Measurements from ENCODE around the gene TSSC4. TPM values are rescaled to one million over a fixed set of nuclear protein-coding genes. Genes with fewer than 3 reads are reported as not detected.
A peak's percentile ranks its signal among the peaks of the same experiment; 100 is the strongest.

The TSSC4 gene
- total RNA-seq, 2 donors from 2014 or later = 31.8 to 38.7 TPM

DNA sequence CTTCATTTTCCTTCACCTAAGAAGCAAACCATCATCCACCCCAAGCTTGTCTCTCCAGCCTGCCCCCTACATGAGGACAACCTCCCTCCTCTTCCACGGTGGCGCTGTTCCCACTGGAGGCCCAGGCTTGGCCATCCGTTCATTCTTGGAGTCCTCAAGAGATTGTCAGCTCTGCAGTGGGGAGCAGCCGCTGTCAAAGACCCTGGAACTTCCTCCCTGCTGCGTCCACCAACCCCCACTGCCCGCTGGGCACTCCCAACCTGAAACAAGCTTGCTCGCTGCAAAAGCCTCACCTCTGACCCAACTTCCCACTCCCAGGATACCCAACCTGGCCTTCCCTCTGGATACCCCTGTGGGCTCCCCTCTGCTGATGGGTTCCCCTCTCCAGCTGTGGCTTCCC lies 33.8 kb upstream of the TSSC4 start:
- ATAC-seq (no peak), DNase-seq (ENCODE audit: low spot score in 2 of 2) (no peak)
- H3K27ac Mint-ChIP-seq = peak overlapping the region in 1 of 2 donors; percentile 26
- no peaks in the 10 kb centered on the region for H3K9me3 Mint-ChIP-seq
- H3K36me3 Mint-ChIP-seq = no peaks in the 10 kb centered on the region

- ATAC-seq (no peak), DNase-seq (ENCODE audit: low spot score in 2 of 2) (no peak)
- H3K27ac Mint-ChIP-seq = no peak overlapping the region
- H3K9me3 Mint-ChIP-seq = no peaks in the 10 kb centered on the region
- no peaks in the 10 kb centered on the region for H3K36me3 Mint-ChIP-seq
These were observed 33.0 kb upstream of the TSSC4 start for GRCh38 chr11:2367266-2368160.

GRCh38 chr11:2368178-2368850 lies 32.2 kb upstream of the TSSC4 start:
- Mint-ChIP-seq H3K36me3 (no peaks in the 10 kb centered on the region), H3K27ac (no peak overlapping the region), H3K9me3 (no peaks in the 10 kb centered on the region)
- no peak for ATAC-seq
- DNase-seq (ENCODE audit: low spot score in 2 of 2) = no peak

- DNase-seq (ENCODE audit: low spot score in 2 of 2) (no peak), ATAC-seq (no peak)
- Mint-ChIP-seq H3K36me3 (no peaks in the 10 kb centered on the region), H3K27ac (no peak overlapping the region), H3K9me3 (no peaks in the 10 kb centered on the region)
These were observed 31.7 kb upstream of the TSSC4 start for GRCh38 chr11:2368851-2369180.

DNA sequence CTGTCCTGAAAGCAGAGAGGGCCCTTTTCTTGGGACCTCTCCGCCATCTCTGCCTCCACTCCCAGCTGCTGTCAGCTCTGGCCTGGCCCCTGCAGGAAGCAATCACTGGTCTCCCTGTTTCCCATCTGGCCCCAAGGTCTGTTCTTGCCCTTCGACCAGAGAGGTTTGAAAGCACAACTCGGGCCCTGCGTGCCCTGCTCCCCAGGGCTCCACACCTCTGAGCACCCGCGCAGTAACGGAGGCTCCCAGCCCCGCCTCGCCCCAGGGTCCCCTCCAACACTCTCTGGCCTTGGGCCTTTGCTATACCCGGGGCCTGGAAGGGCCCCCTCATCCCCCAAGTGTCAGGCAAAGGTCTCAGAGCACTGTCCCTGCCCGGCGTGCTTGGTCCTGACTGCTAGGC lies 31.2 kb upstream of the TSSC4 start:
- H3K27ac Mint-ChIP-seq = no peak overlapping the region
- DNase-seq (ENCODE audit: low spot score in 2 of 2) = no peak
- ATAC-seq = no peak
- no peaks in the 10 kb centered on the region for H3K9me3 Mint-ChIP-seq
- H3K36me3 Mint-ChIP-seq = no peaks in the 10 kb centered on the region

GRCh38 chr11:2369896-2370295 lies 30.7 kb upstream of the TSSC4 start:
- no peak for DNase-seq (ENCODE audit: low spot score in 2 of 2)
- Mint-ChIP-seq H3K36me3 (no peaks in the 10 kb centered on the region), H3K27ac (no peak overlapping the region), H3K9me3 (no peaks in the 10 kb centered on the region)
- no peak for ATAC-seq

- Mint-ChIP-seq H3K36me3 (peaks cover 0 to 4% of the 10 kb centered on the region in 2 donors), H3K27ac (peak overlapping the region; percentile 29 to 59), H3K9me3 (no peaks in the 10 kb centered on the region)
- no peak for DNase-seq (ENCODE audit: low spot score in 2 of 2)
- no peak for ATAC-seq
These were observed 25.9 kb upstream of the TSSC4 start for GRCh38 chr11:2374456-2375201.

GRCh38 chr11:2375341-2375853 lies 25.2 kb upstream of the TSSC4 start:
- H3K27ac Mint-ChIP-seq = peak overlapping the region in 1 of 2 donors; percentile 59
- peaks cover 0 to 4% of the 10 kb centered on the region in 2 donors for H3K36me3 Mint-ChIP-seq
- ATAC-seq (no peak), DNase-seq (ENCODE audit: low spot score in 2 of 2) (no peak)
- no peaks in the 10 kb centered on the region for H3K9me3 Mint-ChIP-seq

DNA sequence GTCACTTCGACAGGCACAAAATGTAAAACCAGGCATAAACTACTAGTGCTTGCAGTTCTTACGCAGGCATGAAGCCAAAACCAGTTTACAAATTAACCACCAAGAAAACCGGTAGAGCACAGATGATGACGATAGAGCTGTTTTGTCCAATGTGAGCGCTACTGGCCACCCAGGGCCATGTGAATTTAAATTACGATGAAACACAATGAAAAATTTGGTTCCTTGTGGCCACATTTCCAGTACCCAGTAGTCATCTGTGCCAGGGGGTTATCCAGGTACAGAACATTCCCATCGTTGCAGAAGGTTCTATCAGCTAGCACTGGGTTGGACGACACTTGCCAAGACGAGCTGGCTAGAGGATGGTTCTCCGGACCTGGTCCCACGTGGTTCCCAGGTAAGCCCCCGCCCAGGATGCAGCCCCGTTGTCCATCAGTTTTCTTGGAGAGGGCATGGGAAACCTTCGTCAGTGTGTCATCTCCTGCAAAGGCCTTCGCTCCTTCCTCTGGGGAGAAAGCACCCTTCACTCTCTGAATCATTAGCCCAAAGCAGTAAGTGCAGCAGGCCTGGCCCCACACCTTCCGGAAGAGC lies 24.5 kb upstream of the TSSC4 start:
- Mint-ChIP-seq H3K27ac (no peak overlapping the region), H3K36me3 (peaks cover 0 to 4% of the 10 kb centered on the region in 2 donors), H3K9me3 (no peaks in the 10 kb centered on the region)
- ATAC-seq (no peak), DNase-seq (ENCODE audit: low spot score in 2 of 2) (no peak)

DNA sequence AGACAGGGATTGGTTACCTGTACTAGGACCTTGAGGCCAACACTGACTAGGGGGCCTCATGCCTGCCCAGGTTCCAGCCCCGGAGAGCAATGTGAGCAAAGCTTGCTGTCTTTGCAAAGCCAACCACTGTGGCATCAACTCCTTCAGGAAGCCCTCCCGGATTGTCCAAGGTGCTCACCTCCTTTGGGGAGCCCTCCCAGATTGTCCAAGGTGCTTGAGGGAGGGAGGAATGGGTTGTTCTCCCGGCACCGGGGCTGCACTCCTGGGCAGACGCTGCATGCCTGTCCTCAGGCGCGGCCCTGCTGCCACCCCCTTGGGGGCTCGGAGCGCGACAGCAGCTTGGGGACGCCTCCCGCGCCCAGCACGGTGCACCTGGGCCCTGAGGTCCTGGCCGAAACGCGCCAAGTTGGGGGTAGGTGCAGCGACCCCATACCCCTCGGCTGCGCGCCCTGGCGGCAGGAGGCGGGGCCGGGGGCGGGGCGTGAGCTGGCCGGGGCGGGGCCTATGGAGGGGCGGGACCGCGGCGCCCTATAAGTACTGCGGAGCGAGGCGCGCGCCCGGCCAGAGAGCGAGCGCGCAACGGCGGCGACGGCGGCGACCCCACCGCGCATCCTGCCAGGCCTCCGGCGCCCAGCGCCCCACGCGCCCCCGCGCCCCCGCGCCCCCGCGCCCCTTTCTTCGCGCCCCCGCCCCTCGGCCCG lies 23.6 kb upstream of the TSSC4 start, which contains the start of gene CD81:
CD81 (plus strand) TSS at position 560 of the 701 bp plus-strand sequence. CDS start 240 bp downstream, outside the sequence.
- H3K27ac Mint-ChIP-seq = peak within 1 kb of the TSS; percentile 87 to 92
- DNase-seq (ENCODE audit: low spot score in 2 of 2) (peak in 1 of 2 donors; percentile 71), ATAC-seq (peak; percentile 74 to 78)
- peaks cover 0 to 4% of the 10 kb centered on the region in 2 donors for H3K36me3 Mint-ChIP-seq
- H3K9me3 Mint-ChIP-seq = no peaks in the 10 kb centered on the region

DNA sequence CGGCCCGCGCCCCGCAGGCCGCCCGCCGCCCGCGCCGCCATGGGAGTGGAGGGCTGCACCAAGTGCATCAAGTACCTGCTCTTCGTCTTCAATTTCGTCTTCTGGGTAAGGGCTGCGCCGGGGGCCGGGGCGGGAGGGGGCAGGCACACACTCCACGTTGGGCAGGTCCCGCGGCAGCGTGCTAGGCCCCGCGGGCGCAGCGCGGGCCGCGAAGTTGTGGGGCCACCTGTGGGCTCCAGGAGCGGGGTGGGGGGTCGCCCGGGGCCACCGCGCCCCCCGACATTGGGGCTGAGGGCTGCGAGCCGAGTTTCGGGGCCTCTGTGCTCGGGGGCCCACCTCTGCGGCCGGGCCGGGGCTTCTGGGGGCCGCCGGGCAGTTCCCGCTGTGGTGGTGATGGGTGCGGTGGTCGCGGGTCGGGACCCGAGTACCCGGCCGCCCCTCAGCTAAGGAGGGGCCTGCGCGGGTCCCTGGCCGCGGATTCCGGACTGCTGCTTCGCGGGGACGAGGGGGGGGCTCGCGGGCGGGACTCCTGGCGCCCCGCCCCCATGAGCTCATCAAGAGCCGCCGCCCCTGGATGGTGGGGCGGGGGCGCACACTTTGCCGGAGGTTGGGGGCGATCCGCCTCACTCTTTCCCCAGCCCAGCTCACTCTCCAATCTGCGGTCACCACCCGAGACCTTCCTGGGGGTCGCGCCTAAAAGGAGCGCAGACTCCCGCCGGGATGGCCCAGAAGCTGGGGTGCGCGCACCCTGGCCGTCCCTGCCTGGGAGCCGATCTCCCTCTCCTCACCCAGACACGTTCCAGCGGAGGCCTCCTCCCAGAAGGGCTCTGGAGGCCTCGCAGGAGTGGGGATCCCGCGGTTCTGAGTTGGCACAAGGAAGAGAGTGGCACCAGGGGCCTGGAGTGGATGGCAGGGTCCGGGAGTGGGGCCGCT lies 22.8 kb upstream of the TSSC4 start:
- ATAC-seq (peak; percentile 58 to 59), DNase-seq (ENCODE audit: low spot score in 2 of 2) (peak in 1 of 2 donors; percentile 65)
- Mint-ChIP-seq H3K36me3 (peaks cover 0 to 4% of the 10 kb centered on the region in 2 donors), H3K9me3 (no peaks in the 10 kb centered on the region), H3K27ac (peak overlapping the region; percentile 87 to 92)

DNA sequence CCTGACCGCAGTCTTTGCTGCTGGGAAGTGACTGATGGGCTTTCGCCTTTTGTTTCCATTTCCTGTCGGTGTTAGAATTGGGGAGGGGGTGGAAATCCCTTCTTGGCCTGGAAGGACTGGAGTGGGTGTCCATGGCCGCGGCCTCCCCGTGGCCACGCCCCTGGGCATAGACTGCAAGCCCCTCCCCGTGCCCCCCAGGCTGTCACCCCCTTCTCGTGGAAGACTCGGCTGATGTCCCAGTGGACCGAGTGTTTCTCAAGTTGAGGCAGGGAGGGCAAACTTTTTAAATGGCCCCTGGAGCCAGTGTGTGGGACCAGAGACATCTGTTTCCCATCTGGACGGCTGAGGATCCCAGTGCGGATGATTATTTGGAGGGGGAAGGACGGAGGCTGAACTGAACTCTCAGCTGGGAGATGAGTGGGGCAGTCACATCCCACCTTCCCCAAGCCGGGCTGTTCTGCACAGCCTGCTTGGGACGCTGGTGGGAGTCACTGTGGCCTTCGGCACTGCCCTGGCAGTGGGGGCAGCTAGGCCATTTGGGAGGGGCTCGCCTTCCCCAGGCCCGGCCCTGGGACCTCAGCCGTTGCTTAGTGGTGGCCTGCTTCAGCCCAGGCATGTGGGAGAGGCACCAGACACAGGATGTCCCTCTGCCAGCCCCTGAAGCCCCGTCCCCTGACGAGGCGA lies 21.9 kb upstream of the TSSC4 start:
- peaks cover 0 to 4% of the 10 kb centered on the region in 2 donors for H3K36me3 Mint-ChIP-seq

DNA sequence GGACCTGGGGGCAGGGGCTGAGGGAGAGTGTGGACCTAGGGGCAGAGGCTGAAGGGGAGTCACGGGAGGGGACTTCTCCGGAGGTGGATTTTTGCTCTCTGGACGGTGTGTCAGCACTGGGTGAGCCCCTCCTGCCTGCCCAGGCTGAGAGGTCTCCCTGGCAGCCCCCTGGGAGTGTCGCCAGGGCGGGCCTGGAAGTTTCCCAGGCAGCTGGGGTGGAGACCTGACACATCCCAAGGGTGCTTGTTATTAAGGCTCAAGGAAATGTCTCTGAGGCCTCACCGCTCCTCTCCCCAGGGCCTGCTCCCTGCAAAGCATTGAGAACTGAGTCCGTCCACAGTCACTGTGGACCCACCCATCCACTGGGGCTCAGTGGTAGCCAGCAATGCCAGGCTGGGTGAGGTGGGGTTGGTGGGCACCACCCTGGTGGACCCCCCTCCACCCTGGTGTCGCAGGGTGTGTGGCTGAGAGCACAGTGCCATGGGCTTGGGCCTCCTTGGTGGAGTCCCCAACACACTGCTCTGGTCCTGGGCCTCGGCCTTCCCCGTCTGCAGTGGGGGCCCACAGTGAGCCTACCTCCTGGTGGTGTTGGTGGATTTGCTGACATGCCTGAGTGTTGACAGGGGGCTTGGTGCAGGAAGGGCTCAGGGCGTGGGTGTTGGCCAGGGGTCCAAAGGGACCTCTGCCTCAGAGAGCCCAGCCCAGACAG lies 20.9 kb upstream of the TSSC4 start:
- no peak for DNase-seq (ENCODE audit: low spot score in 2 of 2)
- peak overlapping the region; percentile 78 to 79 for H3K27ac Mint-ChIP-seq
- H3K9me3 Mint-ChIP-seq = no peaks in the 10 kb centered on the region
- peaks cover 0 to 4% of the 10 kb centered on the region in 2 donors for H3K36me3 Mint-ChIP-seq
- no peak for ATAC-seq

More for the DNA sequence above, 21.9 kb upstream of the TSSC4 start:
- no peak for ATAC-seq
- Mint-ChIP-seq H3K27ac (peak overlapping the region; percentile 87 to 92), H3K9me3 (no peaks in the 10 kb centered on the region)
- no peak for DNase-seq (ENCODE audit: low spot score in 2 of 2)

- H3K9me3 Mint-ChIP-seq = no peaks in the 10 kb centered on the region
- no peak for DNase-seq (ENCODE audit: low spot score in 2 of 2)
- peaks cover 0 to 4% of the 10 kb centered on the region in 2 donors for H3K36me3 Mint-ChIP-seq
- H3K27ac Mint-ChIP-seq = peak overlapping the region; percentile 78 to 79
- ATAC-seq = no peak
These were observed 20.2 kb upstream of the TSSC4 start for GRCh38 chr11:2380396-2380795.
